Fibroblast of lung (primary cell): ENCODE data around the gene TDP1.

Experiments
- EZH2 ChIP-seq: IDR thresholded peaks from 2 replicates; pipeline ENCODE4 v1.5.1; 2012; ENCODE audit warnings: low read length, control low read depth, mild to moderate bottlenecking; ENCODE audit errors: missing control alignments
- TF ChIP-seq, protein P1 (sequence below), 2 donors: IDR thresholded peaks in 1 of 2; conservative IDR thresholded peaks in 1 of 2; 1 replicate in 1 of 2; 2 replicates in 1 of 2; pipeline ENCODE4 v1.5.1; 2011 to 2012; ENCODE audit warnings: low read length in 2 of 2, control low read depth in 1 of 2, inconsistent platforms in 1 of 2, low read depth in 1 of 2, mild to moderate bottlenecking in 1 of 2

DNA sequence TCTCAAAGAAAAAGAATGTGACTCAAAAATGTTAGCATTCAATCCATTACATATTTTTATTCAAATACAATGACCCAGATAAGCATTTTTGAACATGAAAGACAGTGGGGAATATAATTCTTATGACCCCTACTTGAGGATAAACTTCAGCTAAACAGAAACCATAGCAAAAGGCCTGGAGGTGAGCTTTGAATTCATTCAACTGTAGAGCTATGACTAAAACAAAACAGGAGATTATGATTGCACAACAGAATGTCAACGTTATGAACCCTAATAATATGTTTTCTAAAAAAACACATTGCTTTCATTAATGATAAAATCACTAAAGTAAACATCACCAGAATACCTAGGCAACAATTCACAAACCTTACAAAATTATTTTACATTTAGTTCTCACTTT lies 29.0 kb upstream of the TDP1 start:
- TF ChIP-seq, protein P1, sequence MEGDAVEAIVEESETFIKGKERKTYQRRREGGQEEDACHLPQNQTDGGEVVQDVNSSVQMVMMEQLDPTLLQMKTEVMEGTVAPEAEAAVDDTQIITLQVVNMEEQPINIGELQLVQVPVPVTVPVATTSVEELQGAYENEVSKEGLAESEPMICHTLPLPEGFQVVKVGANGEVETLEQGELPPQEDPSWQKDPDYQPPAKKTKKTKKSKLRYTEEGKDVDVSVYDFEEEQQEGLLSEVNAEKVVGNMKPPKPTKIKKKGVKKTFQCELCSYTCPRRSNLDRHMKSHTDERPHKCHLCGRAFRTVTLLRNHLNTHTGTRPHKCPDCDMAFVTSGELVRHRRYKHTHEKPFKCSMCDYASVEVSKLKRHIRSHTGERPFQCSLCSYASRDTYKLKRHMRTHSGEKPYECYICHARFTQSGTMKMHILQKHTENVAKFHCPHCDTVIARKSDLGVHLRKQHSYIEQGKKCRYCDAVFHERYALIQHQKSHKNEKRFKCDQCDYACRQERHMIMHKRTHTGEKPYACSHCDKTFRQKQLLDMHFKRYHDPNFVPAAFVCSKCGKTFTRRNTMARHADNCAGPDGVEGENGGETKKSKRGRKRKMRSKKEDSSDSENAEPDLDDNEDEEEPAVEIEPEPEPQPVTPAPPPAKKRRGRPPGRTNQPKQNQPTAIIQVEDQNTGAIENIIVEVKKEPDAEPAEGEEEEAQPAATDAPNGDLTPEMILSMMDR (conservative IDR thresholded peaks at IDR 0.05 in 1 of 2, IDR thresholded peaks at IDR 0.05 in 1 of 2; ENCODE audit: low read depth in 1 of 2, low read length in 2 of 2): no peak
- no peak for TF ChIP-seq EZH2
